PFSK-1 (cell line): ENCODE data around the gene CMTM4.

Source experiments
- TAF1 ChIP-seq: IDR thresholded peaks from 2 replicates; pipeline ENCODE4 v1.6.1; 2012; ENCODE audit warnings: low read length, control low read depth, borderline replicate concordance; ENCODE audit not compliant: insufficient read depth
- TF ChIP-seq, protein P1 (sequence below), 2 experiments: IDR thresholded peaks; 2 replicates each; pipeline versions ENCODE4 v1.6.1 to v1.8.0; 2011 to 2012; ENCODE audit warnings: low read depth in 2 of 2, low read length in 2 of 2, control low read depth in 1 of 2, inconsistent platforms in 1 of 2, mild to moderate bottlenecking in 1 of 2, moderate library complexity in 1 of 2; ENCODE audit not compliant: insufficient read depth in 1 of 2

DNA sequence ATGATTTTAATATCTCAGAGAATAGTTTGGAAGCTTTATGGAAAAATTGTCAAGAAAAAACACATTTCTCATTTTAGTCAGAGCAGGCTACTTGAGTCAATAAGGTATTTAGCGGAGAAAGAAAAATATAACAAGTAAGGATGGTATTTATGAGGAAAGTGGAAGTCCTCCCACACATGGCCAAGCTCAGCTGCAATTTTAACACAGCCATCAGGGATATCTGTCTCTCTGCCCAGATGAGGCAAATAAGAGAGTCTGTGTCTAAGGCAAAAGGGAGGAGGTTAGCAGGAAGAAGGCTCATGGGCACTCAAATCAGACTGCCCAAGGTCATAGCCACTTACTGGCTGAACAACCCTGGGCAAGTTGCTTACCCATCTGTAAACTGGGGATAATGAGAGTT, 122.5 kb downstream of the CMTM4 start:
- TF ChIP-seq TAF1, result no peak
- TF ChIP-seq, protein P1, sequence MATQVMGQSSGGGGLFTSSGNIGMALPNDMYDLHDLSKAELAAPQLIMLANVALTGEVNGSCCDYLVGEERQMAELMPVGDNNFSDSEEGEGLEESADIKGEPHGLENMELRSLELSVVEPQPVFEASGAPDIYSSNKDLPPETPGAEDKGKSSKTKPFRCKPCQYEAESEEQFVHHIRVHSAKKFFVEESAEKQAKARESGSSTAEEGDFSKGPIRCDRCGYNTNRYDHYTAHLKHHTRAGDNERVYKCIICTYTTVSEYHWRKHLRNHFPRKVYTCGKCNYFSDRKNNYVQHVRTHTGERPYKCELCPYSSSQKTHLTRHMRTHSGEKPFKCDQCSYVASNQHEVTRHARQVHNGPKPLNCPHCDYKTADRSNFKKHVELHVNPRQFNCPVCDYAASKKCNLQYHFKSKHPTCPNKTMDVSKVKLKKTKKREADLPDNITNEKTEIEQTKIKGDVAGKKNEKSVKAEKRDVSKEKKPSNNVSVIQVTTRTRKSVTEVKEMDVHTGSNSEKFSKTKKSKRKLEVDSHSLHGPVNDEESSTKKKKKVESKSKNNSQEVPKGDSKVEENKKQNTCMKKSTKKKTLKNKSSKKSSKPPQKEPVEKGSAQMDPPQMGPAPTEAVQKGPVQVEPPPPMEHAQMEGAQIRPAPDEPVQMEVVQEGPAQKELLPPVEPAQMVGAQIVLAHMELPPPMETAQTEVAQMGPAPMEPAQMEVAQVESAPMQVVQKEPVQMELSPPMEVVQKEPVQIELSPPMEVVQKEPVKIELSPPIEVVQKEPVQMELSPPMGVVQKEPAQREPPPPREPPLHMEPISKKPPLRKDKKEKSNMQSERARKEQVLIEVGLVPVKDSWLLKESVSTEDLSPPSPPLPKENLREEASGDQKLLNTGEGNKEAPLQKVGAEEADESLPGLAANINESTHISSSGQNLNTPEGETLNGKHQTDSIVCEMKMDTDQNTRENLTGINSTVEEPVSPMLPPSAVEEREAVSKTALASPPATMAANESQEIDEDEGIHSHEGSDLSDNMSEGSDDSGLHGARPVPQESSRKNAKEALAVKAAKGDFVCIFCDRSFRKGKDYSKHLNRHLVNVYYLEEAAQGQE (IDR thresholded peaks at IDR 0.05; ENCODE audit: insufficient read depth in 1 of 2, low read depth in 2 of 2, low read length in 2 of 2), result no peak
